22Rv1 (cell line): ENCODE measurements around the gene C19orf33.
"Not testable (repeated sequence)": the region's sequence is repeated elsewhere in the genome, so short reads cannot be mapped to it uniquely, and the experiment has no call there.

ENCODE experiments used
- H3K27ac ChIP-seq: fragments of 450-650 bp; 2 replicates; pipeline ENCODE4 v1.5.1; 2017
- CTCF ChIP-seq: fragments of 450-650 bp; IDR thresholded peaks from 2 replicates; pipeline ENCODE4 v1.5.1; 2017; ENCODE audit warnings: mild to moderate bottlenecking
- ZFX ChIP-seq: fragments of 450-650 bp; IDR thresholded peaks from 2 replicates; pipeline ENCODE4 v1.6.1; 2017; ENCODE audit warnings: antibody characterized with exemption, borderline replicate concordance

C19orf33 gene

GRCh38 chr19:38303517-38304351 is at the start of gene C19orf33:
Gene C19orf33, plus strand, starts transcription at chr19:38304251. Its CDS starts 11 bp downstream, at chr19:38304262.
- peak within 1 kb of the TSS; percentile 59 for H3K27ac ChIP-seq
- TF ChIP-seq ZFX (no peak), CTCF (no peak)

DNA sequence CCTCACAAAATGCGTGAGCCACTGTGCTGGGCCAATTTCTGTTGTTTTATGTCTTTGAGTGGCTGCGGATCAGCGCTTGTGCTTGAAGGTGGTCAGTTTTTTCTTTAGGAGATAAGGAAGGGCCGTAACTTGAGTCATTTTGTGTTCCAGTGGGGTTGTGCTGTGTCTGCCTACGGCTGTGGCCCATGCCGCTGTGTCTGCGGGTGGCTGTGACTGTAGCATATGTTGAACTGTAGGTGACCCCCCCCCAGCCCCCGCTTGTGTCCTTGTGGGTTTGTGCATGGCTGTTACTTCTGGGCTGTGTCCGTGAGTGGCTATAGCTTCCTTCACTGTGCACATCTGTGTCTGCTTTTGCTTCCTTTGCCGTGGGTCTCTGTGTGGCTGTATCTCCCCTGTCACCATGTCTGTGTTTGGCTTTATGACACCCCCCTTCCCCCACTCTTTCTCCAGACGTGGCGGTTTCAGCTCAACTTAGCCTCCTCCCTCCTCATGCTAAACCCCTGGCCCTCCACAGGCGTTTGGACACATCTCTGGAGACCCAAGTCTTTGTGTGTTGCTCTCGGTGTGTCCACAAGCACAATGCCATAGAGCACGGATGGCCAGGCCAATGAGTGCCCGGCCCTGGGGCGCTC is 48.6 kb upstream of the C19orf33 start:
- no peak overlapping the region for H3K27ac ChIP-seq
- TF ChIP-seq ZFX, result no peak
- no peak for TF ChIP-seq CTCF

DNA sequence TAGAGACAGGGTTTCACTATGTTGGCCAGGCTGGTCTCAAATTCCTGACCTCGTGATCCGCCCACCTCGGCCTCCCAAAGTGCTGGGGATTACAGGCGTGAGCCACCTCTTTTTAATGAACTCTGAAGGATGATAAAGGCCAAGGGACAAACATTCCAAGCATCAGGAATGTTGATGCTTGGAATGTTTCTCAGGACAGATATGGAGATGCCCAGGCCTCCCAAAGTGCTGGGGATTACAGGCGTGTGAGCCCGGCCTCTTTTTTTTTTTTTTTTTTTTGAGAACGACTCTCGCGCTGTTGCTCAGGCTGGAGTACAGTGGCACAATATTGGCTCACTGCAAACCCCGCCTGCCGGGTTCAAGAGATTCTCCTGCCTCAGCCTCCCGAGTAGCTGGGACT is 42.1 kb upstream of the C19orf33 start:
- H3K27ac ChIP-seq, result not testable (repeated sequence)

GRCh38 chr19:38262585-38263268 is 41.3 kb upstream of the C19orf33 start:
- TF ChIP-seq ZFX (no peak), CTCF (no peak)
- no peak overlapping the region for H3K27ac ChIP-seq

DNA sequence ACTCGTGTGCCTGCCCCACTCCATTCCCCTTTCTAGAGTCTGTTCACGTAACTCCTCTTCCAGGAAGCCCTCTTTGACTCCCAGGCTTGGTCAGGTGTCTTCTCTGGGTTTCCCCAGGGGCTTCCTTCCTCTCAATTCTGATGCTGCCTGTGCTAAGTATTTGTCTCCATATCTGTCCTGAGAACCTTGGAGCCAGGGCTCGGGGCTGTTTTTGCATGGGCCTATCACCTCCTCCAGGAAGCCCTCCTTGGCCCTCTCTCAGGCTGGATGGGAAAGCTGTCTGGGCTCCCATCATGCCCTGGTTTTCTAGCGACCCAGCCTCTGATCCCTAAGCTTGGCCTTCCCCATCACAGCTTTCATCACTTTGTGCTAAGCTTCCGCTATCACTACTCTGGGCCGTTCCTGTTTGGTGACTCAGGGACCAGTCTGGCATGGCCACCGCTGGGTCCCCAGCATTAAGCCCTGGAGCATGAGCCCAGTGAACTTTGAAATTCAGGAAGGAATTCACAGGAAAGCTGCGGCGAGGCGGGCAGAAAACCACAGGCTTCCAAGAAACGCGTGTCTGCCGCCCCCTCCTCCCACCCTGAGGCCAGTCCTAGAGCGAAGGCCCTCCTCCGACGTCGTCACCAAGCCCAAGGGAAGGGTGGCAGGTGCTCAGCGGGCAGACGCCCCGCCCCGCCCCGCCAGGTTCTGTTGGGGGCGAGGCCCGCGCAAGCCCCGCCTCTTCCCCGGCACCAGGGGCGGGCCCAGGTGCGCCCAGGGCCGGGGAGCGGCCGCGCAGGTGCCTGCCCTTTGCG is 40.2 kb upstream of the C19orf33 start:
- peak overlapping the region; percentile 93 for H3K27ac ChIP-seq
- no peak for TF ChIP-seq CTCF
- no peak for TF ChIP-seq ZFX

- TF ChIP-seq ZFX (no peak), CTCF (no peak)
- H3K27ac ChIP-seq, result peak within 1 kb of the TSS; percentile 93
These were observed 39.4 kb upstream of the C19orf33 start, which contains the start of gene SPINT2 for GRCh38 chr19:38264486-38265212. Gene SPINT2, plus strand, starts transcription at chr19:38264573. Its CDS starts 320 bp downstream, at chr19:38264893.
